Measurements from ENCODE around the gene IL31.

IL31 gene

GRCh38 chr12:122184517-122184916 is 10.5 kb upstream of the IL31 start (continued):
- TF ChIP-seq ZNF341 (tag by site-specific recombination; IDR thresholded peaks at IDR 0.05; ENCODE audit: low read depth), result no peak
- no peak for TF ChIP-seq ZNF843 (tag by site-specific recombination; IDR thresholded peaks at IDR 0.05)
- no peak for TF ChIP-seq ZFP41 (tag by site-specific recombination; IDR thresholded peaks at IDR 0.05; ENCODE audit: borderline replicate concordance)
- no peak for TF ChIP-seq ZNF404 (tag by site-specific recombination; IDR thresholded peaks at IDR 0.05)
- TF ChIP-seq ZNF704 (tag by site-specific recombination; IDR thresholded peaks at IDR 0.05), result no peak
- TF ChIP-seq KLF1 (tag by site-specific recombination; IDR thresholded peaks at IDR 0.05), result no peak
- TF ChIP-seq KLF9 (tag by site-specific recombination; IDR thresholded peaks at IDR 0.05; ENCODE audit: low read depth), result no peak

- ChIA-PET CTCF (interaction anchor here (0.9 kb wide), 1 partner anchor 8 kb away, joined by 3 read pairs; no protein-coding TSS in a partner anchor), POLR2A (no interaction called here)
- no peak overlapping the region for H3K27ac ChIP-seq (ENCODE audit: extremely low read depth, low read depth, low read length)
- H3K9me3 ChIP-seq (ENCODE audit: control insufficient read depth, insufficient read depth, low read depth, low read length), result no peaks in the 10 kb centered on the region
- no peak for TF ChIP-seq ZBTB48 (tag by site-specific recombination; IDR thresholded peaks at IDR 0.05)
- no peak for TF ChIP-seq ZNF10 (tag by site-specific recombination; IDR thresholded peaks at IDR 0.05)
- no peak for TF ChIP-seq ZBTB11 (tag by site-specific recombination; conservative IDR thresholded peaks at IDR 0.05; ENCODE audit: low read depth)
- no peak for TF ChIP-seq ZNF707 (tag by site-specific recombination; IDR thresholded peaks at IDR 0.05)
- no peak for TF ChIP-seq ZNF600 (tag by site-specific recombination; IDR thresholded peaks at IDR 0.05)
- no peak for TF ChIP-seq WT1 (tag by site-specific recombination; IDR thresholded peaks at IDR 0.05)
- no peak for TF ChIP-seq ZNF580 (tag by site-specific recombination; IDR thresholded peaks at IDR 0.05)
- no peak for TF ChIP-seq MZF1 (tag by site-specific recombination; IDR thresholded peaks at IDR 0.05; ENCODE audit: borderline replicate concordance)
- TF ChIP-seq ZNF513 (tag by site-specific recombination; IDR thresholded peaks at IDR 0.05), result no peak
- TF ChIP-seq ZNF521 (tag by site-specific recombination; IDR thresholded peaks at IDR 0.05), result no peak
- H3K4me1 ChIP-seq (ENCODE audit: control insufficient read depth, insufficient read depth, low read length), result no peaks in the 10 kb centered on the region
- H3K36me3 ChIP-seq (ENCODE audit: control insufficient read depth in 2 of 2, insufficient read depth in 1 of 2, low read length in 2 of 2), result no peaks in the 10 kb centered on the region
- H3K4me3 ChIP-seq (ENCODE audit: low read depth, low read length), result no peak overlapping the region
Measured at GRCh38 chr12:122183588-122183940, 9.5 kb upstream of the IL31 start.

GRCh38 chr12:122182887-122183587 is 9.0 kb upstream of the IL31 start, which contains the start of gene LRRC43:
LRRC43 (plus strand) TSS chr12:122183123; CDS start chr12:122183145, 22 bp downstream.
- Histone ChIP-seq H3K9me3 (ENCODE audit: control insufficient read depth, insufficient read depth, low read depth, low read length) (no peaks in the 10 kb centered on the region), H3K4me1 (ENCODE audit: control insufficient read depth, insufficient read depth, low read length) (no peaks in the 10 kb centered on the region), H3K36me3 (ENCODE audit: control insufficient read depth in 2 of 2, insufficient read depth in 1 of 2, low read length in 2 of 2) (no peaks in the 10 kb centered on the region), H3K4me3 (ENCODE audit: low read depth, low read length) (no peak within 1 kb of the TSS), H3K27ac (ENCODE audit: extremely low read depth, low read depth, low read length) (no peak within 1 kb of the TSS)
- CTCF ChIA-PET, result interaction anchor here (0.7 to 0.9 kb wide), 3 partner anchors 9 to 689 kb away, joined by 3 to 4 read pairs (median 3); no protein-coding TSS in a partner anchor
- POLR2A ChIA-PET, result no interaction called here
- TF ChIP-seq ZNF837 (tag by site-specific recombination; IDR thresholded peaks at IDR 0.05) (no peak), ZNF518A (tag by site-specific recombination; conservative IDR thresholded peaks at IDR 0.05; ENCODE audit: low read depth) (no peak), ZNF791 (tag by site-specific recombination; IDR thresholded peaks at IDR 0.05) (no peak), ZNF239 (tag by site-specific recombination; IDR thresholded peaks at IDR 0.05) (no peak), REPIN1 (tag by site-specific recombination; IDR thresholded peaks at IDR 0.05; ENCODE audit: low read depth) (no peak), ZBTB48 (tag by site-specific recombination; IDR thresholded peaks at IDR 0.05) (no peak)
